Coronary artery (tissue), 2 donors: ENCODE measurements around the gene TNRC6B.
"Not testable (repeated sequence)": the region's sequence is repeated elsewhere in the genome, so short reads cannot be mapped to it uniquely, and the experiment has no call there.

ENCODE experiments used
- DNase-seq: peaks from one replicate; pipeline ENCODE4 v3.0.0-alpha.2; 2017; ENCODE audit warnings: low spot score
- H3K27ac ChIP-seq, 2 donors: fragments of 200-600 bp; sonication (generic); one replicate each; pipeline ENCODE4 v1.5.1; 2016 to 2019
- H3K4me3 ChIP-seq: fragments of 200-600 bp; sonication (generic); 2 replicates; pipeline ENCODE4 v1.5.1; 2016; ENCODE audit warnings: mild to moderate bottlenecking, moderate library complexity
- TF ChIP-seq, protein P1 (sequence below): fragments of 200-600 bp; sonication (generic); IDR thresholded peaks from one replicate; pipeline ENCODE4 v1.5.1; 2019; ENCODE audit warnings: antibody characterized with exemption

TNRC6B gene

DNA sequence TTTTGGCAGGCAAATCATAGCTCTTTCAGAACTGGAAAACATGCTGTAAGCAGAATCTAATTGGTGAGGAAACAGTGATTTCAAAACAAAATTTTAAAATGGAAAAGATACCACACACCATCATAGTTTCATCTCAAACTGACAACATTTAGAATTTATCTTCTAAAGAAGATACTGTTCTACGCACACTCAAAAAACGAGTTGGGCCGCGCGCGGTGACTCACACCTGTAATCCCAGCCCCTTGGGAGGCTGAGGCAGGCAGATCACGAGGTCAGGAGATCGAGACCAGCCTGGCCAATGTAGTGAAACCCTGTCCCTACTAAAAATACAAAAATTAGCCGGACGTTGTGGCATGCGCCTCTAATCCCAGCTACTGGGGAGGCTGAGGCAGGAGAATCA is 124.4 kb downstream of the TNRC6B start:
- H3K27ac ChIP-seq, result no peak overlapping the region
- no peak for DNase-seq
- no peak overlapping the region for H3K4me3 ChIP-seq
- TF ChIP-seq, protein P1, sequence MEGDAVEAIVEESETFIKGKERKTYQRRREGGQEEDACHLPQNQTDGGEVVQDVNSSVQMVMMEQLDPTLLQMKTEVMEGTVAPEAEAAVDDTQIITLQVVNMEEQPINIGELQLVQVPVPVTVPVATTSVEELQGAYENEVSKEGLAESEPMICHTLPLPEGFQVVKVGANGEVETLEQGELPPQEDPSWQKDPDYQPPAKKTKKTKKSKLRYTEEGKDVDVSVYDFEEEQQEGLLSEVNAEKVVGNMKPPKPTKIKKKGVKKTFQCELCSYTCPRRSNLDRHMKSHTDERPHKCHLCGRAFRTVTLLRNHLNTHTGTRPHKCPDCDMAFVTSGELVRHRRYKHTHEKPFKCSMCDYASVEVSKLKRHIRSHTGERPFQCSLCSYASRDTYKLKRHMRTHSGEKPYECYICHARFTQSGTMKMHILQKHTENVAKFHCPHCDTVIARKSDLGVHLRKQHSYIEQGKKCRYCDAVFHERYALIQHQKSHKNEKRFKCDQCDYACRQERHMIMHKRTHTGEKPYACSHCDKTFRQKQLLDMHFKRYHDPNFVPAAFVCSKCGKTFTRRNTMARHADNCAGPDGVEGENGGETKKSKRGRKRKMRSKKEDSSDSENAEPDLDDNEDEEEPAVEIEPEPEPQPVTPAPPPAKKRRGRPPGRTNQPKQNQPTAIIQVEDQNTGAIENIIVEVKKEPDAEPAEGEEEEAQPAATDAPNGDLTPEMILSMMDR, result no peak

- TF ChIP-seq, protein P1, result no peak
- Histone ChIP-seq H3K4me3 (no peak overlapping the region), H3K27ac (no peak overlapping the region)
- no peak for DNase-seq
Observed at GRCh38 chr22:40305625-40306024, 127.9 kb downstream of the TNRC6B start.

GRCh38 chr22:40308999-40309573 is 131.4 kb downstream of the TNRC6B start:
- DNase-seq, result no peak
- TF ChIP-seq, protein P1, result no peak
- Histone ChIP-seq H3K4me3 (no peak overlapping the region), H3K27ac (peak overlapping the region in 1 of 2 donors; percentile 13)

- Histone ChIP-seq H3K27ac (peak overlapping the region in 1 of 2 donors; percentile 13), H3K4me3 (no peak overlapping the region)
- TF ChIP-seq, protein P1, result no peak
- DNase-seq, result no peak
Observed at GRCh38 chr22:40309631-40310030, 131.9 kb downstream of the TNRC6B start.

- peak overlapping the region in 1 of 2 donors; percentile 20 for H3K27ac ChIP-seq
- TF ChIP-seq, protein P1, result no peak
- H3K4me3 ChIP-seq, result no peak overlapping the region
- no peak for DNase-seq
Observed at GRCh38 chr22:40310081-40310767, 132.5 kb downstream of the TNRC6B start.

GRCh38 chr22:40310768-40311120 is 133.0 kb downstream of the TNRC6B start:
- DNase-seq, result no peak
- TF ChIP-seq, protein P1, result no peak
- H3K27ac ChIP-seq, result peak overlapping the region in 1 of 2 donors; percentile 20

GRCh38 chr22:40311646-40312045 is 133.9 kb downstream of the TNRC6B start:
- not testable (repeated sequence) for DNase-seq, H3K4me3 ChIP-seq, H3K27ac ChIP-seq

More at GRCh38 chr22:40310768-40311120, 133.0 kb downstream of the TNRC6B start:
- H3K4me3 ChIP-seq, result no peak overlapping the region
